HUES48 (cell line): ENCODE results near the gene CACNG1.

Source experiments
- H3K27ac ChIP-seq: one replicate; pipeline ENCODE4 v1.7.0; 2013; ENCODE audit warnings: low read depth, low read length, inconsistent platforms
- H3K27me3 ChIP-seq: 2 replicates; pipeline ENCODE4 v1.6.1; 2013; ENCODE audit warnings: mild to moderate bottlenecking, low read length; ENCODE audit not compliant: control insufficient read depth, insufficient read depth
- H3K36me3 ChIP-seq: 2 replicates; pipeline ENCODE4 v1.6.1; 2013; ENCODE audit warnings: low read length; ENCODE audit not compliant: control insufficient read depth, insufficient read depth
- H3K4me1 ChIP-seq: 2 replicates; pipeline ENCODE4 v1.6.1; 2013; ENCODE audit warnings: mild to moderate bottlenecking, low read length; ENCODE audit not compliant: control insufficient read depth, insufficient read depth
- H3K4me3 ChIP-seq: 2 replicates; pipeline ENCODE4 v1.5.1; 2013; ENCODE audit warnings: mild to moderate bottlenecking, low read depth, low read length
- H3K9ac ChIP-seq: 2 replicates; pipeline ENCODE4 v1.6.1; 2013; ENCODE audit warnings: mild to moderate bottlenecking, low read depth, low read length, moderate library complexity
- H3K9me3 ChIP-seq: 2 replicates; pipeline ENCODE4 v1.6.1; 2013; ENCODE audit warnings: low read length; ENCODE audit not compliant: control insufficient read depth, insufficient read depth

Gene CACNG1

DNA sequence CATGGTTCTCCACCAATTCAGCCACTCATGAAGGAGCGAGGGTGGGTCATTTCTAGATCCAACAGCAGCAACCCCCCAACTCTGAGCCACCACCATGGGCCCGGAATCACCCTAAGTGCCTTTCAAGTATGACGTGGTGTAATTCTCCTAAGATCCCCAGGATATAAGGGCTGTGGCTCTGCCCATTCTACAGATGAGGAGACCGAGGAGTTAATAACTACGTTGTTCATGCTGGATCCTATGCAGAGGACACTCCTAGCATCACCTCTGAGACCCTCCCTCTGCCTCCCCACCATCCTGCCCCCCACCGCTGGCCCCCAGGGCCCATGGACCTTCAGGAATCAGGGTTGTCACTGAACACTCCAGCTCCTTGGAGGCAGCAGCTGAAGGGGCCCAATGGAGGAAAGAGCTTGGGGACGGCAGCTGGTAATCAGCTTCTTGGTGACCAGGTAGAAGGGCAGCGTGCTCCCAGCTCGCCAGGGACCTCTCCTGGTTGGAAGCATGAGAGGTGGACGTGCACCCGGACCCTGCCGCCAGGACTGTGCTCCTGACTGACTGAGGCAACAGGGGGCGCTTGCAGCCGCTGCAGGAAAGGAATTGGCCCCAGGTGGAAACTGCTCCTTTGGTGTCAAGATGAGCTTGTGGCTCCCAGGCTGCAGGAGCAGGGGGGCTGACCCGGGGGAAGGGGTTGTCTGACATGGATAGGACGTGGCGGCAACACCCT is 28.2 kb upstream of the CACNG1 start:
- Histone ChIP-seq H3K4me1 (no peaks in the 10 kb centered on the region; the same call in 1 of the 2 replicates), H3K9me3 (no peaks in the 10 kb centered on the region), H3K27ac (no peak overlapping the region), H3K36me3 (no peaks in the 10 kb centered on the region), H3K27me3 (no peaks in the 10 kb centered on the region), H3K4me3 (no peak overlapping the region), H3K9ac (no peak overlapping the region)

GRCh38 chr17:67017910-67018309 is 26.4 kb upstream of the CACNG1 start:
- H3K9ac ChIP-seq: no peak overlapping the region
- H3K27ac ChIP-seq: no peak overlapping the region
- H3K36me3 ChIP-seq: no peaks in the 10 kb centered on the region
- no peaks in the 10 kb centered on the region for H3K27me3 ChIP-seq
- H3K4me3 ChIP-seq: no peak overlapping the region
- H3K4me1 ChIP-seq: no peaks in the 10 kb centered on the region; the same call in 1 of the 2 replicates
- no peaks in the 10 kb centered on the region for H3K9me3 ChIP-seq

DNA sequence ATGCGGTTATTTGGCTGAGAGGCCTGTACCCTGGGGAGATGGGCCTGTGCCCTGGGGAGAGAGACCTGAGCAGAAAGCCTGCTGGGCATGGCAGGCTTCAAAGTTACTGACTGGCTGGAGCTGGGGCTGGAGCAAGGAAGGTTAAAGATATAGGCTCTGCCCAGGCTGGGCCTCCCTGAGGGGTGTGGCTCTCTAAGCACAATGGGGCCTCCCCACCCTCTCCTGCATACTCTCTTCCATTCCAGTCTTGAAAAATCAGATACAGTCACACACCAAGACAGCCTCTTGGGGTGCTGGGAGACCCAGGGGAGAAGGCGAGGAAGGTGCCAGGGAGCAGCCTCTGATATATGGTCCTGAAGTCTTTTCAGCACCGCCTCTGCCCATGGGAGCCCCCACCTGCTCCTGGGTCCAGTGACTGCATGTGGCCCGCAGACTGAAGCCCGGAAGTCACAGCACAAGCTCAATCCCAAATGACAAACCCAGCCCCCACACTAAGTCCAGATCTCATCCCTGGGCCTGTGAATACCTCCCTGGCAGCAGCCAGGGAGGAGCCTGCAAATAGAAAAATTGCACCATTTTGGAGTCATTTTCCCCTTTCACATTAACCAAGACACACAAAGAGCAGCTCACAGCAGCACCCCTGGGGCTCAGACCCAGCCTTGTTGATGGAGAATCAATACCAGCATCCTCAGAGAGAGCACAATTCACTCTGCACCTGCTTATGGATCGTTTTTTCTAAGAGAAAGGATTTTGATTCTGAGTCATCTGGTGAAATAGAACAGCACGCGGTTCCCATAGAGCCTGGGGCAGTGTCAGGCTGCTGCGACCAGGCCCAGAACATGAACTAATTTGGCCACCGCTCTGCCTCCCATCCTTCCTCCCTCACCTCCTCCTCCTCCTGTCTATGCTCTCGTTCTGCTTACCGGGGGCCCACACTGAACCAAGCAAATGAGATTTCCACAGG is 25.6 kb upstream of the CACNG1 start:
- no peaks in the 10 kb centered on the region for H3K27me3 ChIP-seq
- H3K27ac ChIP-seq: no peak overlapping the region
- no peak overlapping the region for H3K4me3 ChIP-seq
- no peaks in the 10 kb centered on the region for H3K9me3 ChIP-seq
- no peaks in the 10 kb centered on the region; the same call in 1 of the 2 replicates for H3K4me1 ChIP-seq
- no peaks in the 10 kb centered on the region for H3K36me3 ChIP-seq
- no peak overlapping the region for H3K9ac ChIP-seq

- H3K9me3 ChIP-seq: no peaks in the 10 kb centered on the region
- H3K4me1 ChIP-seq: no peaks in the 10 kb centered on the region
- no peaks in the 10 kb centered on the region for H3K27me3 ChIP-seq
- no peak overlapping the region for H3K4me3 ChIP-seq
- no peaks in the 10 kb centered on the region for H3K36me3 ChIP-seq
- no peak overlapping the region for H3K9ac ChIP-seq
- no peak overlapping the region for H3K27ac ChIP-seq
These were observed 24.5 kb upstream of the CACNG1 start for GRCh38 chr17:67019809-67020208.

GRCh38 chr17:67020293-67020766 is 24.0 kb upstream of the CACNG1 start:
- Histone ChIP-seq H3K9ac (no peak overlapping the region), H3K27ac (no peak overlapping the region), H3K4me1 (no peaks in the 10 kb centered on the region), H3K36me3 (no peaks in the 10 kb centered on the region), H3K4me3 (no peak overlapping the region), H3K27me3 (no peaks in the 10 kb centered on the region), H3K9me3 (no peaks in the 10 kb centered on the region)

DNA sequence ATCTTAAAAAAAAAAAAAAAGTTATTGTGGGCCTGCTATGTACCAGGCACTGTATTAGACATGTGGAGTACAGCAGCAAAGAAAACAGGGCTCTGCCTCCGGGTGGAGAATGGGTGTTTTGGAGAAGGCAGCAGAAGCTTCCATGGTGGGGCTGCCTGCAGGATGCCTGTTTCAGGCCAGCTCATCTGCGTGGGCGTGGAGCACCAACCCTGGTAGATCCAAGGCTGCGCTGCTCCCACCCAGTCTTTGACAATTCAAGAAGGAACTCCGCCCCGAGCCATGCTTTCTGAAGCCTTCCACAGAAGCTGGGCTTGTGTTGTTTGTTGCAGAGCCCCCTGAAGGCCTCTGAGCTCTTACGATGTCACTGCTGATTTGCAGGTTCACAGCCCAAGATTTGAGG is 23.2 kb upstream of the CACNG1 start:
- Histone ChIP-seq H3K36me3 (no peaks in the 10 kb centered on the region), H3K9me3 (no peaks in the 10 kb centered on the region), H3K4me1 (no peaks in the 10 kb centered on the region), H3K4me3 (no peak overlapping the region), H3K27me3 (no peaks in the 10 kb centered on the region), H3K27ac (no peak overlapping the region), H3K9ac (no peak overlapping the region)

DNA sequence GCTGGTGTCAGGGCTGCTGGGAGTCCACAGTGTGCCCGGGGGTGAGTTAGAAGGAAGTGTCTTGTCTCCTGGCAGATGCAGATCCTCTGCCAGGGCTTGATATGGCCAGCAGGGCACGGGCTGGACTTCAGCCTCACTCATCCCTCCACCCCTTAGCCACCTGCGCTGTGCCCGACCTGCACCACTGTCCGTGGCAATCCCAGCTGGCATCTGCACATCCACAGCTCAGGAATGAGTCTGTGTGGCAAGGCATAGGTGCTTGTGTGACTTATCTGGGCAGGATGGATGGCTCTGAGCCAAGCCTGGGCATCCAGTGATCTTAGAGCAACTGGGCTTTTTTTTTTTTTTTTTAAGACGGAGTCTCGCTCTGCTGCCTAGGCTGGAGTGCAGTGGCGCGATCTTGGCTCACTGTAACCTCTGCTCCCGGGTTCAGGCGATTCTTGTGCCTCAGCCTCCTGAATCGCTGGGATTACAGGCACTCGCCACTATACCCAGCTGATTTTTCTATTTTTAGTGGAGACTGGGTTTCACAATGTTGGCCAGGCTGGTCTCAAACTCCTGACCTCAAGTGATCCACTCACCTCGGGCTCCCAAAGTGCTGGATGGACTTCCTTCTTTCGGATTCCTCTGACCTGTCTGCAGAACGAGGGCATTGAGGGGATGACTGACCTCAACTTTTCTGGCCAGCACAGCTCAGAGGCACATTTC is 22.5 kb upstream of the CACNG1 start:
- no peaks in the 10 kb centered on the region for H3K4me1 ChIP-seq
- H3K27me3 ChIP-seq: no peaks in the 10 kb centered on the region
- no peak overlapping the region for H3K4me3 ChIP-seq
- H3K36me3 ChIP-seq: no peaks in the 10 kb centered on the region
- no peak overlapping the region for H3K27ac ChIP-seq
- H3K9ac ChIP-seq: no peak overlapping the region
- H3K9me3 ChIP-seq: no peaks in the 10 kb centered on the region

DNA sequence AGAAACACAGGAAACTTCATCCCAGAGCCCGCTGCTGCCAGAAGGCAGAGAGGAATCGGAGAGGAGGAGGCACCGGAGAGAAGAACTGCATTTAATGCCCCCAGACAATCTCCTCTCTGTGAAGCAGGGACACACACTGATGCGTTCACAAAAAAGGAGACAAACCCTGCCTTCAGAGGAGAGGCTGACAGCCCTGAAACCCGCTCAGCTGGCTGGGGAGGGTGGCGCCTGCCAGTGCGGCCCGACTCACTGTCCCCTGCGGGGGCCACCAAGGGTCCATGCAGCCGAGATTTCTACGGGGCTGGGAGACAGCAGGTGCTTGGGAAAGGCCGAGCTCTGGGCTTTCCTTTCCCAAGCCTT is 21.9 kb upstream of the CACNG1 start:
- H3K27me3 ChIP-seq: no peaks in the 10 kb centered on the region
- no peaks in the 10 kb centered on the region for H3K9me3 ChIP-seq
- no peak overlapping the region for H3K9ac ChIP-seq
- no peak overlapping the region for H3K27ac ChIP-seq
- no peaks in the 10 kb centered on the region for H3K4me1 ChIP-seq
- H3K4me3 ChIP-seq: no peak overlapping the region
- H3K36me3 ChIP-seq: no peaks in the 10 kb centered on the region

- H3K36me3 ChIP-seq: no peaks in the 10 kb centered on the region
These were observed 19.6 kb upstream of the CACNG1 start for GRCh38 chr17:67024736-67025135.

DNA sequence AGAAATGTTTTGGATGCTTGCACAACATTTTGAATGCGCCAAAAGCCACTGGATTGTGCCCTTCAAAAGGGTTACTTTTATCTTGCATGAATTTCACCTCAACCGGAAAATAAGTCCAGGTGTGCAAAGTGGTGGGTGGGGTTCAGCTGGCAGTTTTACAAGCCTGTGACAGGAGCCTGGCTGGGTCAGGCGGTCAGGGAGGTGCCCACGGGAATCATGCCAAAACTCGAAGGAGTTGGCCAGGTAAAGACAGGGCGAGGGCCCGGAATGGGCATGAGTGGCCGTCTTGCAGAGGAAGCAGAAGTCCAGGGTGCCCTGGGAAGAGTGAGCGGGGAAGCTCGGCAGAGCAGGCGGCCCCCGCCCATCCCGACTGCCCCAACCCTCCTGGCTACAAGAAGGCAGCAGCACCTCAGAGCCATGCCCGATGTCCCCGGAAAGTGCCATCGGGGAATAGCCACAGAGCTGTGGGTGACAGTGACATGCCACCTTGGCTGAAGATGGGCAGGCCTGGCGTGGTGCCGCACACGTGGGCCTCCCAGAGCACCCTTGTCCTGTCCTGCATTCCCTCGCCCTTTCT is 19.1 kb upstream of the CACNG1 start:
- H3K9ac ChIP-seq: no peak overlapping the region
- H3K27me3 ChIP-seq: no peaks in the 10 kb centered on the region
- no peaks in the 10 kb centered on the region for H3K4me1 ChIP-seq
- H3K9me3 ChIP-seq: no peaks in the 10 kb centered on the region
- H3K27ac ChIP-seq: no peak overlapping the region
- no peaks in the 10 kb centered on the region for H3K36me3 ChIP-seq
- H3K4me3 ChIP-seq: no peak overlapping the region

More at GRCh38 chr17:67024736-67025135, 19.6 kb upstream of the CACNG1 start:
- no peak overlapping the region for H3K27ac ChIP-seq
- H3K9ac ChIP-seq: no peak overlapping the region
- no peaks in the 10 kb centered on the region for H3K9me3 ChIP-seq
- H3K4me1 ChIP-seq: no peaks in the 10 kb centered on the region
- H3K4me3 ChIP-seq: no peak overlapping the region
- H3K27me3 ChIP-seq: no peaks in the 10 kb centered on the region
